Body of pancreas (tissue), 4 donors: ENCODE results near the gene ANKZF1. TPM values are rescaled to one million over a fixed set of nuclear protein-coding genes. Genes with fewer than 3 reads are reported as not detected.
A peak's percentile ranks its signal among the peaks of the same experiment; 100 is the strongest.

Experiments used
- ATAC-seq: fragments of 150-250 bp; one replicate; pipeline ENCODE4 v1.9.1; 2016
- DNase-seq, 4 donors: peaks; one replicate each; pipeline ENCODE4 v3.0.0-alpha.2; 2019
- H3K27ac ChIP-seq, 4 donors: fragments of 200-600 bp; sonication (generic); 1 replicate in 3 of 4; 2 replicates in 1 of 4; pipeline versions ENCODE4 v1.5.1 to v1.6.1; 2016 to 2019; ENCODE audit warnings: mild to moderate bottlenecking in 1 of 4, mixed read lengths in 1 of 4, moderate library complexity in 1 of 4
- H3K27me3 ChIP-seq, 2 donors: fragments of 200-600 bp; sonication (generic); one replicate each; pipeline ENCODE4 v1.6.0; 2016; ENCODE audit warnings: mild to moderate bottlenecking in 1 of 2
- H3K36me3 ChIP-seq, 2 donors: fragments of 200-600 bp; sonication (generic); replicated peaks in 1 of 2; 2 replicates each; pipeline ENCODE4 v1.5.1; 2016; ENCODE audit warnings: low read depth in 2 of 2; ENCODE audit not compliant: insufficient read depth in 1 of 2
- H3K4me1 ChIP-seq: fragments of 200-600 bp; sonication (generic); one replicate; pipeline ENCODE4 v1.6.0; 2016
- H3K4me3 ChIP-seq, 2 donors: fragments of 200-600 bp; sonication (generic); 1 replicate in 1 of 2; 2 replicates in 1 of 2; pipeline ENCODE4 v1.5.1; 2016 to 2019
- H3K9me3 ChIP-seq, 3 donors: fragments of 200-600 bp; sonication (generic); 1 replicate in 2 of 3; 2 replicates in 1 of 3; pipeline ENCODE4 v1.5.1; 2016
- CTCF ChIP-seq, 7 experiments: fragments of 450-650 bp in 4 of 7; fragments of 200-600 bp in 3 of 7; sonication (generic) in 3 of 7; IDR thresholded peaks; one replicate each; pipeline ENCODE4 v1.5.1; 2016 to 2019; ENCODE audit warnings: antibody characterized with exemption in 7 of 7
- POLR2A ChIP-seq, 3 donors: fragments of 450-650 bp; IDR thresholded peaks; one replicate each; pipeline ENCODE4 v1.6.1; 2016; ENCODE audit warnings: antibody characterized with exemption in 3 of 3, mild to moderate bottlenecking in 2 of 3
- WGBS, 2 donors: methylation state at CpG; one replicate each; pipeline ENCODE4 v1.1.5; 2017; 5-methylcytosine and 5-hydroxymethylcytosine counted together
- intact Hi-C: fragments of 100-400 bp; cut with DNase I; formaldehyde crosslinking; loops from one replicate; pipeline ENCODE4 v1.15.1; 2023
- total RNA-seq, 2 donors: library from RNA; depleted of rRNA; stranded (reverse); fragments of >200 nt; gene quantifications; one replicate each; pipeline ENCODE4 v1.1.0, GENCODE V29; 2016

ANKZF1 gene
- 10 to 100 TPM; 67.5 to 95.3 TPM for total RNA-seq

- DNase-seq (peak; percentile 98 to 99 (median 99)), ATAC-seq (peak; percentile 98)
- H3K9me3 ChIP-seq: no peaks in the 10 kb centered on the region
- peak within 1 kb of the TSS; percentile 80 to 96 (median 90) for H3K27ac ChIP-seq
- WGBS, 2 donors: 0 to 1% methylated on average over 18 to 72 of the region's 80 CpGs
- H3K36me3 ChIP-seq: peaks cover 19 to 31% of the 10 kb centered on the region in 2 donors
- peaks cover 31% of the 10 kb centered on the region for H3K4me1 ChIP-seq
- intact Hi-C loops: loop anchor here (10.0 kb wide), 1 partner anchor 55 kb away; the partner anchor contains the start of genes CNPPD1, RETREG2 and SLC23A3
- H3K4me3 ChIP-seq: peak within 1 kb of the TSS; percentile 48
- H3K27me3 ChIP-seq: no peaks in the 10 kb centered on the region
- TF ChIP-seq CTCF (IDR thresholded peaks at IDR 0.05) (peak in 1 of 7 experiments; percentile 2), POLR2A (IDR thresholded peaks at IDR 0.05) (peak; percentile 60 to 91 (median 89))
Observed at GRCh38 chr2:219229305-219230058, at the start of gene ANKZF1, which contains the start of gene ATG9A. Gene ANKZF1 (plus strand): TSS chr2:219229806. CDS start chr2:219230258, 452 bp downstream. Gene ATG9A (minus strand): TSS chr2:219229636. CDS start chr2:219228024, 1,612 bp downstream.

- Histone ChIP-seq H3K27me3 (no peaks in the 10 kb centered on the region), H3K36me3 (peaks cover 0 to 21% of the 10 kb centered on the region in 2 donors), H3K4me1 (peaks cover 17% of the 10 kb centered on the region), H3K4me3 (no peak overlapping the region), H3K9me3 (no peaks in the 10 kb centered on the region), H3K27ac (no peak overlapping the region)
- WGBS, 2 donors: 93 to 100% methylated on average over 3 to 5 of the region's 5 CpGs
- TF ChIP-seq POLR2A (IDR thresholded peaks at IDR 0.05): no peak
- no peak for TF ChIP-seq CTCF (IDR thresholded peaks at IDR 0.05)
- intact Hi-C loops: no loop called here
- DNase-seq: peak in 1 of 4 donors; percentile 7
- ATAC-seq: no peak
Observed at GRCh38 chr2:219180961-219181360, 48.6 kb upstream of the ANKZF1 start.

GRCh38 chr2:219181531-219181930 is 48.1 kb upstream of the ANKZF1 start:
- WGBS, 2 donors: 80 to 93% methylated on average over 6 of the region's 6 CpGs
- H3K27ac ChIP-seq: no peak overlapping the region

GRCh38 chr2:219182331-219183150 is 47.1 kb upstream of the ANKZF1 start:
- ATAC-seq: no peak
- intact Hi-C loops: no loop called here
- no peaks in the 10 kb centered on the region for H3K27me3 ChIP-seq
- peaks cover 15% of the 10 kb centered on the region for H3K4me1 ChIP-seq
- no peak overlapping the region for H3K27ac ChIP-seq
- peak in 1 of 4 donors; percentile 9 for DNase-seq
- WGBS, 2 donors: 69 to 81% methylated on average over 8 of the region's 8 CpGs
- H3K36me3 ChIP-seq: peaks cover 0 to 21% of the 10 kb centered on the region in 2 donors
- TF ChIP-seq CTCF (IDR thresholded peaks at IDR 0.05) (no peak), POLR2A (IDR thresholded peaks at IDR 0.05) (no peak)
- no peak overlapping the region for H3K4me3 ChIP-seq
- no peaks in the 10 kb centered on the region for H3K9me3 ChIP-seq

More at GRCh38 chr2:219181531-219181930, 48.1 kb upstream of the ANKZF1 start:
- no peak for TF ChIP-seq CTCF (IDR thresholded peaks at IDR 0.05)
- TF ChIP-seq POLR2A (IDR thresholded peaks at IDR 0.05): no peak
- H3K4me1 ChIP-seq: peaks cover 15% of the 10 kb centered on the region
- no peaks in the 10 kb centered on the region for H3K9me3 ChIP-seq
- ATAC-seq (no peak), DNase-seq (peak in 1 of 4 donors; percentile 5)
- intact Hi-C loops: no loop called here
- H3K4me3 ChIP-seq: no peak overlapping the region
- no peaks in the 10 kb centered on the region for H3K27me3 ChIP-seq
- H3K36me3 ChIP-seq: peaks cover 0 to 21% of the 10 kb centered on the region in 2 donors
